GM21619 (cell line): ENCODE results near the gene MAPK13.
"Not testable (repeated sequence)": the region's sequence is repeated elsewhere in the genome, so short reads cannot be mapped to it uniquely, and the experiment has no call there.

Experiments
- ATAC-seq: cut with Tn5 transposase; IDR thresholded peaks from one replicate; pipeline ENCODE4 v1.9.1; 2021; ENCODE audit not compliant: unreplicated experiment

Gene MAPK13

DNA sequence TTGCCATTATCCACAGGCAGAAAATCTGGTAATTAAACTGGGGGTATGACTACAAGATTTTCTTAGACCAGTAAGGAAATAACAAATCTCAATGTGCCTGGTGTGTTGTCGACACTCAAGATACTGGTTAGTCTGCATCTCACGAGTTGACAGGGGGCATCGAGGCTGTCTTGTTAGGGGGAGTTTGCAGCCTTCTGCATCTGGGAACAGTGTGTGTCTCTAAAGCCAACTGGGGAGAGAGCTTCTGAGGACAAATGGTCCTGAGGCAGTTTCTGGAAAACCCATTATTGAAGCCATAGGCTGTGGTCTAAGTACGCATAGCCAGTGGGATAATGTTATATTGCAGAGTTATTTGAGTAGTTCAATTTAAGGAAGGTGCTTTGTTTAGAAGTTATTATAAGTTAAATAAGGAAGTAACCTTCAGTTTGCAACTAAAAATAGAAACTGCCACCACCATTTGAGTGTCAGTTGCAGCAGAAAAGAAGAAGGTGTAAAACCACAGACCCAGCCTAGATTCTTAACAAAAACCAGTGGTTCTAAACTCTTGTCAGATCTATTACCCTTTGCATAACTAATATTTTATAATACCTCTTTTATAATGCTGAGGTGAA is 15.4 kb upstream of the MAPK13 start:
- no peak for ATAC-seq

- ATAC-seq, result no peak
These were observed 14.9 kb upstream of the MAPK13 start for GRCh38 chr6:36115412-36115811.

- ATAC-seq, result no peak
These were observed 14.0 kb upstream of the MAPK13 start for GRCh38 chr6:36116066-36116864.

DNA sequence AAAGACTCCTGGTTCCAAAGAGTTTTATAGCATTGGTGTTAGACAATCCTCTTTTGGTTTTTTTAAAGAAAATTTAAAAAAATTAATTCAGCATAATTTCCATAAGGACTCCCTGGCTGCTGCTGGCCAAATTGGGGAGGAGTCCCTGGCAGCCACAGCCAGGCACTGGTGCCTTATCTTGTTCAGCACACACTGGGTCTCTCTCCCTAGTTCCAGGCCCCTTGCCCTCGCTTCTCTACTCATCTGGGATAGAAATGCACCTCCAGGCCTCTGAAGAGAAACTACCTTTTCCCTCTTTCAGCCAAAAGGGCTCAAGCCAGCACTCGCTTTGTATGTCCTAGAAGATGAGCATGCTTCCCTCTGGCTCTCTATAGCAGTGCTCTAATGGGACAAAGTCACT is 13.4 kb upstream of the MAPK13 start:
- no peak for ATAC-seq

DNA sequence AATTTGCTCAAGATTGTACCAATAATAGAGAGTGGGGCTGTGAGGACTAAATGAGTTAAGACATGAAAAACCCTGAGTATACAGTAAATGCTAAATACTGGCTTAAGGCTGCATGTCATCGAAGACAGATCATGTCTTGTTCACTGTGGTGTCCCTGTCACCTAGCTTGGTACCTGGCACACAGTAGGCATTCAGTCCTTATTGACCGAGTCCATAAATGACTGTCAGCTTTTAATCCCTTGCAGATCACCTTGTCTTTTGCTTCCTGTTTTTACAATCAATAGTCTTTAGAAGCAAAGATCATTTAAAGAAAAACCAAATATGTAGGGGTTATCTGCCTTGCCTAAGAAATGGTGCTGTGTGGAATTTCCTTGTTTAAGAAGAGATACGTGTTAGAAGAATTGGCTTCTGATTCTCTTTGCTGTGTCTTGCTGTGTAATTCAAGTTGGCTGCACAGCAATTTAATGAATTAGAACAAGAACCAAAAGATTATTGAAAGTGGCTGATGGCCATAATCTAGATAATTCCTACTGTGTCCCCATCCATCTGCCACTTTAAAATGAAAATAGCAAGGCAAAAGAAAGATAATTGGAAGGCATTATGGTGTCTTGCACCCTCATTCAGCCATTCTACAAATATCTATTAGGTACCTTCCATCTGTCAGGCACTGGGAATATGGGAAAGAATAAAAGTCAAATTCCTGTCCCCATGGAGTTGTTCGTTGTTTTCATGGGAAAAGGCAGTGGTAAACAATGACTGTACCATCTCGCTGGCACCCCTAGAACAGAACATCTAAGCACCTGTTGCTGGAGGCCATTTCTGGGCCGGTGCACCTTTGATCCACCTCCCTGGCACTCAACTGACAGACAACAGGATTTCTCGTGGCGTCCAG is 12.4 kb upstream of the MAPK13 start:
- no peak for ATAC-seq

GRCh38 chr6:36118550-36119107 is 11.7 kb upstream of the MAPK13 start:
- ATAC-seq, result no peak

GRCh38 chr6:36119209-36119608 is 11.1 kb upstream of the MAPK13 start:
- no peak for ATAC-seq

DNA sequence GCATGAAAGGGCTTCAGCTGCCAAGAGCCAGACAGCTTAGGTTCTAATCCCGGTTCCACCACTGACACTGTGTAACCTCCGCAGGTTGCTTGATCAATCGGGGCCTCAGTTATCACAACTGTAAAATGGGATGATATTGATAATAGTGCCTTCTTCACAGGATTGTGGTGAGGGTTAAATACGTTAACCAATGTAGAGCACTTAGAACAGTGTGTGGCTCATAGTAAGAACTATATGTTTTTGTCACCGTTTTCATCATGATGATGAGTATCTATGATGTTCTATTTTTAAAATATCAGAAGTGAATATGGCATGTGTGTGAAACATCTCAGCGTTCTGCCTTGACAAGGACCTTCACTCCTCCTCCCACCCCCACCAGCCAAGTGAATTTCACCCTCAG is 10.3 kb upstream of the MAPK13 start:
- ATAC-seq, result no peak

DNA sequence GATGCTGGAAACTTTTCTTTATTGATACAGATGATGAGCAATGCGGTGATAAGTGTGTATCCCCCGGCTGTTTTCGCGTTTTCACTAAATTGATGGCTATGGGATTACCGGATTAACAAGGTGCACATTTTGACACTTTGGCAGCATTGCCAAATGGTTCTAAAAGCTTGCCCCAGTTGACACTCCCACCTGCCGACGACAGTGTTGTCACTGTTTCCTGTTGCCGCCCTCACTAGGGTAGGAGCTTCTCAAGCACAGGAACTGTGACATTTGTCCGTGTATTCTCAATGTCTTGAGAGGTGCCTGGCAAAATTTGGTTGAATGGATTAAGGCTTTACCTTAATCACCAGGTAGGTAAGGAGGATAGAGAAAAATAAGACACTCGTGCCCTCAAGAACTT is 9.8 kb upstream of the MAPK13 start:
- peak; percentile 37 for ATAC-seq

DNA sequence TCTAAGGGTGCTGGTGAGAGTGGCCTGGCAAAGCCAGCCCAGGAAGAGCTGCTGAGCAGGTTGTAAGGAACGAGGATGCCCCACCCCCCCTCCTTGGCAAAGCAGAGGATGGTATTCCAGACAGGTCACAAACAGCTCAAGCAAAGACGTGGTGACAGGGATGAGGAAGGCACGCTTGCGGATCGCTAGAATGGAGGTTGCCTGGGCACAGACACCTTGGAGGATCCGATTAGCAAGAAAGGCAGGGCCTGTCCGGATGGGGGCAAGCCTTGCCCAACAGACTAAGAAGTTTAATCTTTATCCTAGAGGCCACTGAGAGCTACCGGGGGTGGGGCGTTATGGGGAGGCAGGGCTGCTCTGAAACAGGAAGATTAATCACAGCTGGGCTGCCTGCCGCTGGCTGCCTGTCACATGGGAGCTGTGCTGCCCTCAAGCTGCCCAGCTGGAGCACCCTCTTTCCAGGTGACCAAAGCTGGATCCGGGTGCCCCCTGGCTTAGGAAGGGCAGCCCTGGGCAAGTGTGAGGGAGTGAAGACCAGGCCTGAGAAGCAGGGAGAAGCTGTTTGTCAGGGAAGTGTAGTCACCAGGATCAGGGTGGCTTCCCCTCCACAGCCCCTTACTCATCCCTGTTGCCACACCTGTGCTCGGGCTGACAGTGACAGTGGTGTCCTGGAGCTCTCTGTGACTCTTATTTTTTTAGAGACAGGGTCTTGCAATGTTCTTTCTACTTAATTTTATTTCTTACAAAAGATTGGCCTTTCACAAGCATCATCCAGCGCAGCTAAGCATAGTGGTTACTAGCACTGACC is 9.1 kb upstream of the MAPK13 start:
- ATAC-seq, result no peak

- ATAC-seq, result no peak
These were observed 8.4 kb upstream of the MAPK13 start for GRCh38 chr6:36121787-36122494.

- no peak for ATAC-seq
These were observed 7.6 kb upstream of the MAPK13 start for GRCh38 chr6:36122495-36123269.

GRCh38 chr6:36123270-36124139 is 6.8 kb upstream of the MAPK13 start:
- peak; percentile 72 for ATAC-seq

DNA sequence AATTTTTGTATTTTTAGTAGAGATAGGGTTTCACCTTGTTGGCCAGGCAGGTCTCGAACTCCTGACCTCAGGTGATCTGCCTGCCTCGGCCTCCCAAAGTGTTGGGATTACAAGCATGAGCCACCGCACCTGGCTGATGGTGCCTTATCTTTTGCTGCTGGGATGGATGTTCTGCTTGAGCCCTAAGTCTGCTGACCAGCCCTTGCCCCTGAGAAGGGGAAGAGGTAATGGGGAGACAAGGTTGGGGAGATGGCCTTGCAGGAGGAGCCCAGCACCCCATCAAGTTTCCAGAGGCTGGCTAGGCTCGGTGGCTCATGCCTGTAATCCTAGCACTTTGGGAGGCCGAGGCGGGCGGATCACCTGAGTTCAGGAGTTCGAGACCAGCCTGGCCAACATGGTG is 6.0 kb upstream of the MAPK13 start:
- not testable (repeated sequence) for ATAC-seq

DNA sequence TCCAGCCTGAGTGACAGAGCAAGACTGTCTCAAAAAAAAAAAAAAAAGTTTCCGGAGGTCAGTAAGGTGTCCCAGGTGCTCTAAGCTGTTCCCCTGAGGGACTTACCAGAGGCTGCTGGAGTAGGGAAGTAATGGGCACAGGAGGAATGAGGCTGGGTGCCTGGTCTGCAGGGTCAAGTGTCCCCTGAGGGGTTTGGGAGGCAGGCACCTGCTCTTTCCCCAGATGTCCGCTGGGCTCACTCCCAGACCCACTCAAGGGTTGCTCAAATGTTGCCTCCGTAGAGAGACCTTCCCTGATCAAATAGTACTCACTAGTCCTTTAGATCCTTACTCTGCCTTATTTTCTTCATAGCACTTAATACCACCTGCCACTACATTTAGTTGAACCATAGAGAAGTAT is 5.4 kb upstream of the MAPK13 start:
- no peak for ATAC-seq

DNA sequence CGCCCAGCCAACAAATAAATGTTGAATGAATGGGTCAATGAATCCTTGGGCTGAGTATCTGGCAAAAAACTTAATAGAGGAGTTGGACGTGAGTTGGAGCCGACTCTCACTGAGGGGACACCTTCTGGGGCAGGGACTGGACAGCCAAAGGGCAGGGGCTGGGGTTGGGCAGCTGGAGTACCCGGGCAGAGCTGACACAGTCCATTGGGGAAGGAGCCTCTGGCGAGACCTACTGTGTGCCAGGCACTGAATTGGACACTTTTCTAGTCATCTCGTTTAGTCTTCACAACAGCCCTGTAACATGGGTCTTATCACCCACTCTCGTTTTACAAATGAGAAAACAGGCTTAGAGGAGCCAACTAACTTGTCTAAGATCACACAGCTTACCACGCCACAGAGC is 4.7 kb upstream of the MAPK13 start:
- no peak for ATAC-seq

DNA sequence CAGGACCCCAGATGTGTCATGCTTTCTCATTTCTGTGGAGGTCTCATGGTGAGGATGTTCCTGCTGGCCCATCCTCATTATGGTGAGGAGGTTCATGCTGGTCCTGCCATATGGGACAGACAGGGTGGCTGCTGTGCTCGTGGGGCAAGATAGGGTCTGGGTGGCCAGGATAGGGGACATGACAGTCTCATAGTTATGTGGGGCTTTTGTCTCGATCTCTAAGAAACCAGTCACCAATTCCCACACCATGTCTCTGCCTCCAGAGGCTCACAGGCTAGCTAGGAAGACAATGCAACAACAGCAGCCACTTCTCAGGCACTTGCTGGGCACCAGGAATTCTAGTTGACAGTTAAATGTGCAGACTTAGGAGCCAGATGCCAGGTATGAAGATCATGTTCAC is 4.2 kb upstream of the MAPK13 start:
- ATAC-seq, result no peak
